G401 (cell line): Measurements from ENCODE around the gene NUB1. TPM values are rescaled to one million over a fixed set of nuclear protein-coding genes. Genes with fewer than 3 reads are reported as not detected.
A peak's percentile ranks its signal among the peaks of the same experiment; 100 is the strongest.

Source experiments
- DNase-seq: peaks from one replicate; pipeline ENCODE4 v3.0.0-alpha.2; 2015; ENCODE audit warnings: low spot score
- in situ Hi-C: cut with HindIII; loops from 2 replicates; pipeline ENCODE4 v1.10.0; 2016; ENCODE audit warnings: low sequenced_read_pairs, mixed read lengths
- total RNA-seq: library from RNA; depleted of rRNA; stranded (reverse); fragments of >200 nt; shearing (Covaris generic); gene quantifications from 2 replicates; pipeline ENCODE4 v1.2.3, GENCODE V29; 2014

NUB1 gene
- total RNA-seq, 1 experiment from 2014 or later, result 41.8 TPM

- in situ Hi-C loops, result no loop called here
- DNase-seq, result no peak
Measured at GRCh38 chr7:151384352-151384697, 42.7 kb downstream of the NUB1 start.

- DNase-seq, result no peak
- in situ Hi-C loops, result no loop called here
Measured at GRCh38 chr7:151384776-151385625, 43.4 kb downstream of the NUB1 start.

- no peak for DNase-seq
- in situ Hi-C loops, result no loop called here
Measured at GRCh38 chr7:151385626-151386300, 44.2 kb downstream of the NUB1 start.

- peak; percentile 71 for DNase-seq
- in situ Hi-C loops, result no loop called here
Measured at GRCh38 chr7:151386301-151387160, 44.9 kb downstream of the NUB1 start.

- DNase-seq, result no peak
- in situ Hi-C loops, result no loop called here
Measured at GRCh38 chr7:151387161-151388006, 45.8 kb downstream of the NUB1 start.

GRCh38 chr7:151388007-151388297 lies 46.3 kb downstream of the NUB1 start:
- no peak for DNase-seq
- in situ Hi-C loops, result no loop called here

GRCh38 chr7:151388430-151388829 lies 46.8 kb downstream of the NUB1 start:
- DNase-seq, result no peak
- in situ Hi-C loops, result no loop called here

- no peak for DNase-seq
- in situ Hi-C loops, result no loop called here
Measured at GRCh38 chr7:151389096-151389767, 47.6 kb downstream of the NUB1 start.

- in situ Hi-C loops, result no loop called here
- DNase-seq, result no peak
Measured at GRCh38 chr7:151389768-151390597, 48.4 kb downstream of the NUB1 start.

GRCh38 chr7:151390598-151391357 lies 49.2 kb downstream of the NUB1 start:
- no peak for DNase-seq
- in situ Hi-C loops, result no loop called here

- in situ Hi-C loops, result no loop called here
- no peak for DNase-seq
Measured at GRCh38 chr7:151391358-151391730, 49.7 kb downstream of the NUB1 start.

GRCh38 chr7:151392002-151392401 lies 50.4 kb downstream of the NUB1 start:
- in situ Hi-C loops, result no loop called here
- DNase-seq, result no peak

GRCh38 chr7:151392426-151392825 lies 50.8 kb downstream of the NUB1 start:
- in situ Hi-C loops, result no loop called here
- DNase-seq, result no peak

GRCh38 chr7:151393031-151393977 lies 51.7 kb downstream of the NUB1 start:
- in situ Hi-C loops, result no loop called here
- DNase-seq, result no peak

- in situ Hi-C loops, result no loop called here
Measured at GRCh38 chr7:151394076-151395035, 52.7 kb downstream of the NUB1 start.

More at GRCh38 chr7:151394076-151395035, 52.7 kb downstream of the NUB1 start:
- DNase-seq, result no peak
